ENCODE measurements around the gene UGT2A3.

UGT2A3 gene

GRCh38 chr4:68912807-68913206 is 38.8 kb downstream of the UGT2A3 start:
- DNase-seq (ENCODE audit: low spot score) = no peak

GRCh38 chr4:68909385-68909784 is 42.2 kb downstream of the UGT2A3 start:
- DNase-seq (ENCODE audit: low spot score) = no peak

GRCh38 chr4:68907788-68908700 is 43.6 kb downstream of the UGT2A3 start:
- DNase-seq (ENCODE audit: low spot score) = no peak

- DNase-seq (ENCODE audit: low spot score) = no peak
Observed at GRCh38 chr4:68907245-68907644, 44.4 kb downstream of the UGT2A3 start.

GRCh38 chr4:68906780-68907137 is 44.8 kb downstream of the UGT2A3 start:
- no peak for DNase-seq (ENCODE audit: low spot score)

- DNase-seq (ENCODE audit: low spot score) = no peak
Observed at GRCh38 chr4:68905939-68906779, 45.4 kb downstream of the UGT2A3 start.

- DNase-seq (ENCODE audit: low spot score) = no peak
Observed at GRCh38 chr4:68905598-68905938, 46.0 kb downstream of the UGT2A3 start.

GRCh38 chr4:68904786-68905185 is 46.8 kb downstream of the UGT2A3 start:
- DNase-seq (ENCODE audit: low spot score) = no peak

GRCh38 chr4:68896749-68897148 is 54.9 kb downstream of the UGT2A3 start:
- no peak for DNase-seq (ENCODE audit: low spot score)

GRCh38 chr4:68895561-68896198 is 55.9 kb downstream of the UGT2A3 start:
- no peak for DNase-seq (ENCODE audit: low spot score)

GRCh38 chr4:68892861-68893260 is 58.7 kb downstream of the UGT2A3 start:
- DNase-seq (ENCODE audit: low spot score) = no peak

- DNase-seq (ENCODE audit: low spot score) = no peak
Observed at GRCh38 chr4:68891678-68892077, 59.9 kb downstream of the UGT2A3 start.

GRCh38 chr4:68885545-68885944 is 66.1 kb downstream of the UGT2A3 start:
- DNase-seq (ENCODE audit: low spot score) = no peak

GRCh38 chr4:68883870-68884269 is 67.7 kb downstream of the UGT2A3 start:
- DNase-seq (ENCODE audit: low spot score) = no peak

Measured in germinal center (tissue), 1 donor.